Ascending aorta (tissue), 2 donors: ENCODE data around the gene RBM43. TPM values are rescaled to one million over a fixed set of nuclear protein-coding genes. Genes with fewer than 3 reads are reported as not detected.

Experiments
- DNase-seq, 2 donors: peaks; one replicate each; pipeline ENCODE4 v3.0.0-alpha.2; 2019; ENCODE audit warnings: low spot score in 2 of 2
- H3K27ac ChIP-seq, 2 donors: fragments of 200-600 bp; sonication (generic); one replicate each; pipeline ENCODE4 v1.5.1; 2016 to 2017; ENCODE audit warnings: mild to moderate bottlenecking in 1 of 2
- H3K27me3 ChIP-seq: fragments of 200-600 bp; sonication (generic); one replicate; pipeline ENCODE4 v1.5.1; 2017
- H3K36me3 ChIP-seq, 2 donors: fragments of 200-600 bp; sonication (generic); one replicate each; pipeline ENCODE4 v1.5.1; 2016
- H3K4me1 ChIP-seq, 2 donors: fragments of 200-600 bp; sonication (generic); one replicate each; pipeline ENCODE4 v1.5.1; 2016 to 2017; ENCODE audit warnings: mild to moderate bottlenecking in 1 of 2
- H3K4me3 ChIP-seq, 2 donors: fragments of 200-600 bp; sonication (generic); one replicate each; pipeline ENCODE4 v1.5.1; 2016 to 2017; ENCODE audit warnings: mild to moderate bottlenecking in 1 of 2
- H3K9me3 ChIP-seq, 2 donors: fragments of 200-600 bp; sonication (generic); one replicate each; pipeline ENCODE4 v1.5.1; 2016
- CTCF ChIP-seq, 3 experiments: fragments of 200-600 bp in 2 of 3; fragments of 450-650 bp in 1 of 3; sonication (generic) in 2 of 3; IDR thresholded peaks; one replicate each; pipeline ENCODE4 v1.5.1; 2016 to 2019; ENCODE audit warnings: antibody characterized with exemption in 3 of 3, mild to moderate bottlenecking in 1 of 3, moderate library complexity in 1 of 3
- intact Hi-C: fragments of 100-400 bp; cut with DNase I; formaldehyde crosslinking; loops from one replicate; pipeline ENCODE4 v1.15.1; 2023
- total RNA-seq: library from RNA; depleted of rRNA; stranded (reverse); fragments of >200 nt; gene quantifications from one replicate; pipeline ENCODE4 v1.1.0, GENCODE V29; 2016

Gene RBM43
- total RNA-seq, 1 donor from 2014 or later, result 0.96 TPM

GRCh38 chr2:151246152-151246551 lies 15.5 kb downstream of the RBM43 start:
- Histone ChIP-seq H3K36me3 (peaks cover 24 to 29% of the 10 kb centered on the region in 2 donors), H3K4me1 (no peaks in the 10 kb centered on the region), H3K9me3 (peaks cover 4 to 30% of the 10 kb centered on the region in 2 donors), H3K27me3 (no peaks in the 10 kb centered on the region), H3K4me3 (no peak overlapping the region), H3K27ac (no peak overlapping the region)
- intact Hi-C loops, result no loop called here
- DNase-seq, result no peak
- no peak for TF ChIP-seq CTCF (IDR thresholded peaks at IDR 0.05)

GRCh38 chr2:151243468-151243867 lies 18.2 kb downstream of the RBM43 start:
- Histone ChIP-seq H3K27me3 (no peaks in the 10 kb centered on the region), H3K27ac (no peak overlapping the region), H3K9me3 (peaks cover 4 to 22% of the 10 kb centered on the region in 2 donors), H3K4me3 (no peak overlapping the region), H3K36me3 (peaks cover 3 to 4% of the 10 kb centered on the region in 2 donors), H3K4me1 (no peaks in the 10 kb centered on the region)
- TF ChIP-seq CTCF (IDR thresholded peaks at IDR 0.05), result no peak
- no peak for DNase-seq
- intact Hi-C loops, result no loop called here

- no peak overlapping the region for H3K27ac ChIP-seq
- H3K9me3 ChIP-seq, result no peaks in the 10 kb centered on the region
- TF ChIP-seq CTCF (IDR thresholded peaks at IDR 0.05), result no peak
- H3K4me1 ChIP-seq, result no peaks in the 10 kb centered on the region
- H3K4me3 ChIP-seq, result no peak overlapping the region
- H3K36me3 ChIP-seq, result no peaks in the 10 kb centered on the region
- DNase-seq, result no peak
- intact Hi-C loops, result no loop called here
- H3K27me3 ChIP-seq, result no peaks in the 10 kb centered on the region
Observed at GRCh38 chr2:151241224-151241623, 20.4 kb downstream of the RBM43 start.

GRCh38 chr2:151240433-151240832 lies 21.2 kb downstream of the RBM43 start:
- no peak overlapping the region for H3K27ac ChIP-seq
- no peaks in the 10 kb centered on the region for H3K4me1 ChIP-seq
- no peak for DNase-seq
- no peaks in the 10 kb centered on the region for H3K9me3 ChIP-seq
- no peak for TF ChIP-seq CTCF (IDR thresholded peaks at IDR 0.05)
- H3K36me3 ChIP-seq, result no peaks in the 10 kb centered on the region
- H3K4me3 ChIP-seq, result no peak overlapping the region
- intact Hi-C loops, result no loop called here
- H3K27me3 ChIP-seq, result no peaks in the 10 kb centered on the region

GRCh38 chr2:151239624-151240023 lies 22.0 kb downstream of the RBM43 start:
- DNase-seq, result no peak
- Histone ChIP-seq H3K27me3 (no peaks in the 10 kb centered on the region), H3K4me1 (no peaks in the 10 kb centered on the region), H3K27ac (no peak overlapping the region), H3K36me3 (no peaks in the 10 kb centered on the region), H3K9me3 (no peaks in the 10 kb centered on the region), H3K4me3 (no peak overlapping the region)
- TF ChIP-seq CTCF (IDR thresholded peaks at IDR 0.05), result no peak
- intact Hi-C loops, result loop anchor here (1.0 kb wide), 1 partner anchor 1642 kb away; no protein-coding TSS in a partner anchor
